ENCODE data around the gene GPHN.

The GPHN gene

DNA sequence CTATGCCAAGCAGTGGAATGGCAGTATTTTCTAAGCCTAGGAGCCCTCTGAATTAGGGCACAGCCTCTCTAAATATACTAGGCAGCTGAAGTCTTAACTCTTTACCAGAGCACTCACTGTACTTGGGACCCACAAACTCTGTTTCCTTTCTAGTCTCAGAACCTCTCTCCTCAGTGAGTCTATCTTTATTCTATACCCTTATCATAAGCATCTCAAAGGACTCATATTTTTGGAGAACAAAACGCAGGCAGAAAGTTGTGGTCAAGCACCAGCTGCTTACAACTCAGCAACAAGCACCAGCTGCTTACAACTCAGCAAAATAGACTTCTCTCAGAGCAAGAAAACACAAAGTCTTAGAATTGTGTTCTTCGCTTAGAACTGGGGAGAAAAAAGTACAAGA, 20.8 kb upstream of the GPHN start:
- TF ChIP-seq, protein P1, sequence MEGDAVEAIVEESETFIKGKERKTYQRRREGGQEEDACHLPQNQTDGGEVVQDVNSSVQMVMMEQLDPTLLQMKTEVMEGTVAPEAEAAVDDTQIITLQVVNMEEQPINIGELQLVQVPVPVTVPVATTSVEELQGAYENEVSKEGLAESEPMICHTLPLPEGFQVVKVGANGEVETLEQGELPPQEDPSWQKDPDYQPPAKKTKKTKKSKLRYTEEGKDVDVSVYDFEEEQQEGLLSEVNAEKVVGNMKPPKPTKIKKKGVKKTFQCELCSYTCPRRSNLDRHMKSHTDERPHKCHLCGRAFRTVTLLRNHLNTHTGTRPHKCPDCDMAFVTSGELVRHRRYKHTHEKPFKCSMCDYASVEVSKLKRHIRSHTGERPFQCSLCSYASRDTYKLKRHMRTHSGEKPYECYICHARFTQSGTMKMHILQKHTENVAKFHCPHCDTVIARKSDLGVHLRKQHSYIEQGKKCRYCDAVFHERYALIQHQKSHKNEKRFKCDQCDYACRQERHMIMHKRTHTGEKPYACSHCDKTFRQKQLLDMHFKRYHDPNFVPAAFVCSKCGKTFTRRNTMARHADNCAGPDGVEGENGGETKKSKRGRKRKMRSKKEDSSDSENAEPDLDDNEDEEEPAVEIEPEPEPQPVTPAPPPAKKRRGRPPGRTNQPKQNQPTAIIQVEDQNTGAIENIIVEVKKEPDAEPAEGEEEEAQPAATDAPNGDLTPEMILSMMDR (IDR thresholded peaks at IDR 0.05; ENCODE audit: insufficient read depth, low read depth, low read length, missing control alignments), result no peak
- no peak overlapping the region for H3K4me3 ChIP-seq (ENCODE audit: low read length)
- DNase-seq (ENCODE audit: low read depth), result no peak

DNA sequence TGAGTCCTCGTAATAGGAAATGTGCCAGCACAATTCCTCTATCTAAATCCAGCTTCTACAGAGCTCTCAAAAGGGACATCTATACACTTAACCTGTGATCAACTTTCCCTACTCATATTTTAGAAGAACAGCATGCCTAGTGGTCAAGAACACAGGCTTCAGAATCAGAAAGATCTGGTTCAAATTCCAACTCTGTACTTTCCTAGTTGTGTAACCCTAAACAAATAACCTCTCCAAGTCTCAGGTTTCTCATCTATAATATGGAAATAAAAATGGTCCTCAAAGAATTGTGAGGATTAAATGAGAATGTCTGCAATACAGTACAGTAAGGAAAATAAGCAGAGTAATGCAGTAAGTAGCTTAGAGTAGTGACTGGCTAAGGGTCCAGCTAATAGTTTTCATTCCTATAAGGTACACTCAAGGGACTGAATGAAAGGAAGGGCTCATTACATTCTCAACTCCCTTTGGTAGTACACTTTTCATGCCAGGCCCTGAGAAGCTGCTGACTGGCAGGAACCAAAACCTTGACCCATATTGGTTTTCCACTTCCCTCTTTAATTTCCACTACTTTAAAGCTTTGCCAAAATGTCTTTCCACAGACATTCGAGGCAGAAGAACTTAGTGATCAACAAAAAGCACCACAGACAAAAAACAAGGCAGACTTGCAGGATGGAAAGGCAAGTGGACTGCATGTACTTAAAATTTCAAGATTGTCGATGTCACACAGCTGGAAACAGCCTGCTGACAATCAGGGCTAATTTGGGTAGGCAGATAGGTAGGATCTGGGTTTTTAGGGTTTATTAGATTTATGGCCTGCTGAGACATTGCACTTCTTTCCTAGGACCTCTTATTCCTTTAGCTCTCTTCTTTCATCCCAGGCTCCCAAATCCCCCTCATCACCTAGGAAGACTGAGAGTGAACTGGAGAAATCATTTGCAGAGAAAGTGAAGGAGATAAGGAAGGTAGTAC, 17.5 kb upstream of the GPHN start:
- DNase-seq (ENCODE audit: low read depth), result no peak
- no peak overlapping the region for H3K4me3 ChIP-seq (ENCODE audit: low read length)
- TF ChIP-seq, protein P1 (IDR thresholded peaks at IDR 0.05; ENCODE audit: insufficient read depth, low read depth, low read length, missing control alignments), result no peak

DNA sequence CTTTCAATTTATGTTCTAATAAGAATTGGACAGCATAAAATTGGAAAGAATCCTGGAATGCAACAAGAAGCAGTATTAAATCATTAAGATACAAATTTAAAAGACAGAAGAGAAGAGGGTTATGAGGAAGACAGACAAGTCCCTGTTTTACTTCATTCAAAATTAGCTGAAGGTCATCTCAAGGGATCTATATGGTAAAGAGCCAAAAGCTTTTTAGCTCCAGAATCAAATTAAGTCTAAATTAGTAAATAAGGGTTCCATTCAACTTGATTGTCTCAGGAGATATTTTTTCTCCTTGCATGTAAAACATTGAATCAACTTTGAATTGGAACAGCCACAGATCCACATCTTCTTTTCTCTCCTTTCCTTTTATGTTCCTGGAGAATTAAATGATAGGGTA, 14.2 kb upstream of the GPHN start:
- H3K4me3 ChIP-seq (ENCODE audit: low read length), result no peak overlapping the region
- TF ChIP-seq, protein P1 (IDR thresholded peaks at IDR 0.05; ENCODE audit: insufficient read depth, low read depth, low read length, missing control alignments), result no peak
- DNase-seq (ENCODE audit: low read depth), result no peak

DNA sequence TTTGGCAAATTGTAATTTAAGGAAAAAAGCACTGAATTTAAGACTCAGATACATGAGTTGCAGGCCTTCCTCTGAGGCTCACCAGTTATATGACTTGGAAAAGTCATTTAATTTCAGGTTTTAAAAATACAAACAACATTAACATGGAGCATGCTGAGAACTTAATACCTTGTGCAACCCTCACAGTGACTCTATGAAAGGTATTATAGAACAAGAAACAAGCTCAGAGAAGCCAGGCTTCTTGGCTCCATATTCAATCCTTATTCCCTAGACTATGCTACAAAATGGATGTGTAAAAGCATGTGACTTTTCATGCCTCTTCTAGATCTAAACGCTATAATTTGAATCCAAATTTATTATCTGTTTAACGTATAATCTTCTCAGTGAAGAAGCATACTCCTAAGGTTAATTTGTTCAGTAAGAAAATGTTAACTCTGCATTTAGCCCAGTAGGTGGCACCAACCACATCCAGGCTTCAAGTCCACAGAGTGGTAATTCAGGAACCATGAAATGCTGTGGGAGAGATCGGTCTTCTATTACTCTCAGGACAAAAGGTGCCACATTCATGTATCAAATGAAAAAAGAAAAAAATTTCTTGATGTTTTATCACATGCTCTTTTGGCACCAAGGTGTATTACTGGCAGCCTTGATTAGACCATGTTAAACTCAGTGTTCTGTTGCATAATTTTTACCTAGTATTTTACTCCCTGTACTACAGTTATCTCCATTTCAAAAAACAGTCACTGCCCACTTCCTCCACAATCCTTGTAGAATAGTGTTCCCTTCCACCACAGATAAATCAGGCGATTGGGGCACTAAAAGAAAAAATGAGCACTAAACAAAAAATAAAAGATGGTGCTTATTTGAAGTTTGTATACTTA, 12.5 kb upstream of the GPHN start:
- TF ChIP-seq, protein P1 (IDR thresholded peaks at IDR 0.05; ENCODE audit: insufficient read depth, low read depth, low read length, missing control alignments), result peak; percentile 86
- H3K4me3 ChIP-seq (ENCODE audit: low read length), result no peak overlapping the region
- peak; percentile 78 for DNase-seq (ENCODE audit: low read depth)

DNA sequence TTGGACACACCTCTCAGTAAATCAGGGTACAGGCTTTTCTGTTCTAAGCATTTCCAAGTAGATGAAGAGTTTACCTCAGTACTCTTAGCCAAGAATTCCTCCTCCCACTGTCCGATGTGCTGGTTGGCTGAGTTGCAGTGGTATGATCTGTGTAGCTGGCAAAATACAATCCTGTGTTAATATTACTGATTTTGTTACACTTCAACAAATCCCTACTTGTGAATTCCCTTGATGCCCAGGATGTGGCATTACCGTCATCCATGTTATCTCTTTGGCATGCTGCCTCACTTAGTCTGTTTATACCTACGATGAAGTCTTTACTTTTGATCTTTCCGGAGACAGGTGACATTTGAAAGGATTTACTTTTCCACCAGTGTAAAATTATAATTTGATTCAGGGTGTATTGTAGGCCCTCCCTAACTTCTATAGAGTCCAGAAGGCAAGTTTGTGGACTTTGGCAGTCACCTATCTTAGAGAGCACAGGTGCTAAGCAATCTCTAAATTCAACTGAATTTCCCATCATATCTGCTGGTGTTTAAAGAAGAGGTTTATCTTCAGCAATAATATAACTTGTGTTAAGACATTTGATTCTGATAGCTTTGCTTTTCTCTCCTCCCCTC, 11.6 kb upstream of the GPHN start:
- TF ChIP-seq, protein P1 (IDR thresholded peaks at IDR 0.05; ENCODE audit: insufficient read depth, low read depth, low read length, missing control alignments), result no peak
- no peak overlapping the region for H3K4me3 ChIP-seq (ENCODE audit: low read length)
- DNase-seq (ENCODE audit: low read depth), result peak; percentile 20

DNA sequence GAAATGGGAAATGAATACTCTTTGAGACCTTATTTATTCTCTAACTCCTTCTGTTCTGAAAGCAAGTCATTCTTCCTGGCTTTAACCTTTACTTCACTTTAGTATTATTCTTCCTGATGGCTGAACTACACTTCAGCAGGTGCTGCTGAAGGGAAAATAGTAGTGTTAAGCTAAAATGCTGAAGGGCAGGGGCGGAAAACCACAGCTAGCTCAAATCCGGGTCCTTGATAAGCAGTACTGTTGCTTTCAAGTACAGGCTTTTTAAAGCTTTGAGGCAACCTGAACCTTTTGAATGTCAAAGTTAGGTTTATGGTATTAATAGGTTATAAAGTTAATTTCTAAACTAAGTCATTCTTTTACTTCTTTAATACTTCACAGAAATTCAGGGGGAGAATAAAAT, 11.0 kb upstream of the GPHN start:
- no peak overlapping the region for H3K4me3 ChIP-seq (ENCODE audit: low read length)
- TF ChIP-seq, protein P1 (IDR thresholded peaks at IDR 0.05; ENCODE audit: insufficient read depth, low read depth, low read length, missing control alignments), result no peak
- no peak for DNase-seq (ENCODE audit: low read depth)

Measured in epithelial cell of esophagus (primary cell).